ENCODE results near the gene LRRK1.

Gene LRRK1

GRCh38 chr15:100890051-100890720 lies 29.0 kb upstream of the LRRK1 start:
- Histone ChIP-seq H2AFZ (ENCODE audit: low read depth, low read length) (no peak overlapping the region), H3K27me3 (ENCODE audit: low read depth, low read length) (peaks cover 47% of the 10 kb centered on the region), H3K36me3 (replicated peaks; ENCODE audit: low read depth, low read length) (no peaks in the 10 kb centered on the region), H3K27ac (ENCODE audit: low read length) (no peak overlapping the region), H3K79me2 (ENCODE audit: low read length) (no peaks in the 10 kb centered on the region), H3K9me3 (ENCODE audit: insufficient read depth, low read length) (no peaks in the 10 kb centered on the region), H3K9ac (ENCODE audit: low read length) (no peak overlapping the region), H3K4me3 (ENCODE audit: low read length) (no peak overlapping the region), H3K4me1 (ENCODE audit: low read length) (no peaks in the 10 kb centered on the region; the same call in 1 of the 2 replicates), H3K4me2 (ENCODE audit: low read length) (no peak overlapping the region), H4K20me1 (ENCODE audit: insufficient read depth, low read length) (no peaks in the 10 kb centered on the region)
- TF ChIP-seq CTCF (IDR thresholded peaks at IDR 0.05; ENCODE audit: low read depth, low read length) (no peak), EZH2phosphoT487 (IDR thresholded peaks at IDR 0.05; ENCODE audit: low read depth) (no peak)

- H3K4me3 ChIP-seq (ENCODE audit: low read length): no peak overlapping the region
- H3K79me2 ChIP-seq (ENCODE audit: low read length): no peaks in the 10 kb centered on the region
- H3K27ac ChIP-seq (ENCODE audit: low read length): no peak overlapping the region
- TF ChIP-seq EZH2phosphoT487 (IDR thresholded peaks at IDR 0.05; ENCODE audit: low read depth) (no peak), CTCF (IDR thresholded peaks at IDR 0.05; ENCODE audit: low read depth, low read length) (no peak)
- H2AFZ ChIP-seq (ENCODE audit: low read depth, low read length): no peak overlapping the region
- no peaks in the 10 kb centered on the region for H3K9me3 ChIP-seq (ENCODE audit: insufficient read depth, low read length)
- H3K36me3 ChIP-seq (replicated peaks; ENCODE audit: low read depth, low read length): no peaks in the 10 kb centered on the region
- H3K9ac ChIP-seq (ENCODE audit: low read length): no peak overlapping the region
- no peak overlapping the region for H3K4me2 ChIP-seq (ENCODE audit: low read length)
- peaks cover 40% of the 10 kb centered on the region for H3K27me3 ChIP-seq (ENCODE audit: low read depth, low read length)
- no peaks in the 10 kb centered on the region for H4K20me1 ChIP-seq (ENCODE audit: insufficient read depth, low read length)
- H3K4me1 ChIP-seq (ENCODE audit: low read length): peaks cover 1% of the 10 kb centered on the region
Observed at GRCh38 chr15:100890850-100891249, 28.3 kb upstream of the LRRK1 start.

GRCh38 chr15:100891307-100892012 lies 27.7 kb upstream of the LRRK1 start:
- Histone ChIP-seq H3K4me3 (ENCODE audit: low read length) (no peak overlapping the region), H3K27me3 (ENCODE audit: low read depth, low read length) (peaks cover 38% of the 10 kb centered on the region), H3K79me2 (ENCODE audit: low read length) (no peaks in the 10 kb centered on the region), H4K20me1 (ENCODE audit: insufficient read depth, low read length) (no peaks in the 10 kb centered on the region), H3K27ac (ENCODE audit: low read length) (no peak overlapping the region), H3K4me1 (ENCODE audit: low read length) (peaks cover 7% of the 10 kb centered on the region), H3K9ac (ENCODE audit: low read length) (no peak overlapping the region), H3K9me3 (ENCODE audit: insufficient read depth, low read length) (no peaks in the 10 kb centered on the region), H2AFZ (ENCODE audit: low read depth, low read length) (no peak overlapping the region), H3K4me2 (ENCODE audit: low read length) (no peak overlapping the region), H3K36me3 (replicated peaks; ENCODE audit: low read depth, low read length) (no peaks in the 10 kb centered on the region)
- TF ChIP-seq EZH2phosphoT487 (IDR thresholded peaks at IDR 0.05; ENCODE audit: low read depth) (no peak), CTCF (IDR thresholded peaks at IDR 0.05; ENCODE audit: low read depth, low read length) (no peak)

- Histone ChIP-seq H3K4me2 (ENCODE audit: low read length) (no peak overlapping the region), H4K20me1 (ENCODE audit: insufficient read depth, low read length) (no peaks in the 10 kb centered on the region), H3K27me3 (ENCODE audit: low read depth, low read length) (peaks cover 38% of the 10 kb centered on the region), H3K9me3 (ENCODE audit: insufficient read depth, low read length) (no peaks in the 10 kb centered on the region), H3K4me1 (ENCODE audit: low read length) (peaks cover 13% of the 10 kb centered on the region), H3K27ac (ENCODE audit: low read length) (no peak overlapping the region), H3K36me3 (replicated peaks; ENCODE audit: low read depth, low read length) (no peaks in the 10 kb centered on the region), H2AFZ (ENCODE audit: low read depth, low read length) (no peak overlapping the region), H3K4me3 (ENCODE audit: low read length) (no peak overlapping the region), H3K79me2 (ENCODE audit: low read length) (no peaks in the 10 kb centered on the region), H3K9ac (ENCODE audit: low read length) (no peak overlapping the region)
- no peak for TF ChIP-seq CTCF (IDR thresholded peaks at IDR 0.05; ENCODE audit: low read depth, low read length)
- no peak for TF ChIP-seq EZH2phosphoT487 (IDR thresholded peaks at IDR 0.05; ENCODE audit: low read depth)
Observed at GRCh38 chr15:100892013-100892355, 27.2 kb upstream of the LRRK1 start.

Measured in OCI-LY3 (cell line).